ENCODE measurements around the gene GSDME.

- TF ChIP-seq CTCF (IDR thresholded peaks at IDR 0.05) (no peak), ZFX (IDR thresholded peaks at IDR 0.05; ENCODE audit: borderline replicate concordance) (no peak)
Measured at GRCh38 chr7:24764011-24764410, 6.7 kb upstream of the GSDME start.
